ENCODE results near the gene HSPH1.

GRCh38 chr13:31184451-31184850 is 22.7 kb upstream of the HSPH1 start:
- TF ChIP-seq CTCF (conservative IDR thresholded peaks at IDR 0.05), result no peak
- TF ChIP-seq ZFX (IDR thresholded peaks at IDR 0.05), result no peak

All from C4-2B (cell line).